HL-60/S4 treated with phorbol 12-myristate 13-acetate at 8.2 ng/mL for 4 days and 3 days (cell line): ENCODE measurements around the gene STRA6.
"Not testable (repeated sequence)": the region's sequence is repeated elsewhere in the genome, so short reads cannot be mapped to it uniquely, and the experiment has no call there.

Source experiments
- in situ Hi-C: fragments of 300-500 bp; cut with MboI; formaldehyde crosslinking; loops from 2 replicates; pipeline ENCODE4 v1.15.0; 2022; ENCODE audit warnings: low sequenced_read_pairs

STRA6 gene

GRCh38 chr15:74167891-74168331 lies 34.7 kb downstream of the STRA6 start:
- in situ Hi-C loops, result no loop called here

GRCh38 chr15:74165461-74165860 lies 37.1 kb downstream of the STRA6 start:
- in situ Hi-C loops, result no loop called here

GRCh38 chr15:74162195-74162536 lies 40.4 kb downstream of the STRA6 start:
- in situ Hi-C loops, result not testable (repeated sequence)

GRCh38 chr15:74160390-74160789 lies 42.2 kb downstream of the STRA6 start:
- in situ Hi-C loops, result not testable (repeated sequence)

GRCh38 chr15:74159773-74160172 lies 42.8 kb downstream of the STRA6 start:
- in situ Hi-C loops, result no loop called here

GRCh38 chr15:74158855-74159650 lies 43.5 kb downstream of the STRA6 start:
- in situ Hi-C loops, result no loop called here

- in situ Hi-C loops, result no loop called here
Observed at GRCh38 chr15:74157868-74158827, 44.4 kb downstream of the STRA6 start.

GRCh38 chr15:74156678-74157411 lies 45.7 kb downstream of the STRA6 start:
- in situ Hi-C loops, result no loop called here

GRCh38 chr15:74155766-74156417 lies 46.7 kb downstream of the STRA6 start:
- in situ Hi-C loops, result no loop called here

- in situ Hi-C loops, result no loop called here
Observed at GRCh38 chr15:74147051-74147450, 55.5 kb downstream of the STRA6 start.

GRCh38 chr15:74146277-74146800 lies 56.2 kb downstream of the STRA6 start:
- in situ Hi-C loops, result no loop called here

- in situ Hi-C loops, result no loop called here
Observed at GRCh38 chr15:74144153-74144775, 58.3 kb downstream of the STRA6 start.

- in situ Hi-C loops, result no loop called here
Observed at GRCh38 chr15:74141591-74141990, 61.0 kb downstream of the STRA6 start.

GRCh38 chr15:74138642-74139041 lies 63.9 kb downstream of the STRA6 start:
- in situ Hi-C loops, result no loop called here

GRCh38 chr15:74137537-74137894 lies 65.1 kb downstream of the STRA6 start:
- in situ Hi-C loops, result no loop called here

GRCh38 chr15:74136814-74137536 lies 65.6 kb downstream of the STRA6 start:
- in situ Hi-C loops, result no loop called here

GRCh38 chr15:74136540-74136813 lies 66.1 kb downstream of the STRA6 start:
- in situ Hi-C loops, result no loop called here

- in situ Hi-C loops, result no loop called here
Observed at GRCh38 chr15:74135041-74135565, 67.5 kb downstream of the STRA6 start.

- in situ Hi-C loops, result no loop called here
Observed at GRCh38 chr15:74134387-74135027, 68.1 kb downstream of the STRA6 start.
